Adipocyte (in vitro differentiated cells): Measurements from ENCODE around the gene CALM3.

Experiments
- DNase-seq: peaks from one replicate; pipeline ENCODE4 v3.0.0-alpha.2; 2015; ENCODE audit warnings: low read depth
- H3K27me3 ChIP-seq: replicated peaks from 2 replicates; pipeline ENCODE4 v1.7.0; 2013; ENCODE audit warnings: mild to moderate bottlenecking, low read length, moderate library complexity; ENCODE audit not compliant: control insufficient read depth, insufficient read depth
- H3K36me3 ChIP-seq: 2 replicates; pipeline ENCODE4 v1.7.0; 2013; ENCODE audit warnings: low read length, mild to moderate bottlenecking, moderate library complexity; ENCODE audit not compliant: control insufficient read depth, insufficient read depth, severe bottlenecking
- H3K4me1 ChIP-seq: 2 replicates; pipeline ENCODE4 v1.7.0; 2013; ENCODE audit warnings: mild to moderate bottlenecking, low read length, moderate library complexity; ENCODE audit not compliant: control insufficient read depth, insufficient read depth
- H3K4me3 ChIP-seq: 2 replicates; pipeline ENCODE4 v1.7.0; 2013; ENCODE audit warnings: mild to moderate bottlenecking, low read length, moderate library complexity
- H3K9ac ChIP-seq: 2 replicates; pipeline ENCODE4 v1.7.0; 2013; ENCODE audit warnings: mild to moderate bottlenecking, low read length, moderate library complexity
- H3K9me3 ChIP-seq: 2 replicates; pipeline ENCODE4 v1.7.0; 2013; ENCODE audit warnings: mild to moderate bottlenecking, low read length, moderate library complexity; ENCODE audit not compliant: control insufficient read depth

CALM3 gene

DNA sequence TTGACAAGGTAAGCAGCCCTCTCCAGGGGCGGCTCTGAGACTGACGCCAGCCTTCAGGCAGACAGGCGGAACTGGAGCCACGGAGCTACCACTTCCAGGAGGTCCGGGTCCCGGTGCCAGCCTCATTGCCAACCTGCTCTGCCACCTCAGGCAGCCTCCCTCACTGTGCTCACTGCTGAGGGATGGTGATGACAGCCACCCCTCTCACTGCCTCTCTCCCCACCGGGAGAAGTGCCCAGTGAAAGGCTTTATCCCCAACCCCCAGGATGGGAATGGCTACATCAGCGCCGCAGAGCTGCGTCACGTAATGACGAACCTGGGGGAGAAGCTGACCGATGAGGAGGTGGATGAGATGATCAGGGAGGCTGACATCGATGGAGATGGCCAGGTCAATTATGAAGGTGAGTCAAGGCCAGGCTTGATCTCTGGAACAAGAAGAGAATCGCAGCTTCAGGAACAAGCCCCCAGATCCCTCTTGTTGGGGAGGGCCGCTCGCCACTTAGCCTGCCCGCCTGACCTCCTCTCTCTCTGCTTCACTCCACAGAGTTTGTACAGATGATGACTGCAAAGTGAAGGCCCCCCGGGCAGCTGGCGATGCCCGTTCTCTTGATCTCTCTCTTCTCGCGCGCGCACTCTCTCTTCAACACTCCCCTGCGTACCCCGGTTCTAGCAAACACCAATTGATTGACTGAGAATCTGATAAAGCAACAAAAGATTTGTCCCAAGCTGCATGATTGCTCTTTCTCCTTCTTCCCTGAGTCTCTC lies 7.6 kb downstream of the CALM3 start:
- DNase-seq: no peak
- Histone ChIP-seq H3K9ac (no peak overlapping the region), H3K9me3 (no peaks in the 10 kb centered on the region), H3K4me1 (peaks cover 23% of the 10 kb centered on the region), H3K27me3 (no peaks in the 10 kb centered on the region), H3K36me3 (peaks cover 47% of the 10 kb centered on the region), H3K4me3 (no peak overlapping the region)

DNA sequence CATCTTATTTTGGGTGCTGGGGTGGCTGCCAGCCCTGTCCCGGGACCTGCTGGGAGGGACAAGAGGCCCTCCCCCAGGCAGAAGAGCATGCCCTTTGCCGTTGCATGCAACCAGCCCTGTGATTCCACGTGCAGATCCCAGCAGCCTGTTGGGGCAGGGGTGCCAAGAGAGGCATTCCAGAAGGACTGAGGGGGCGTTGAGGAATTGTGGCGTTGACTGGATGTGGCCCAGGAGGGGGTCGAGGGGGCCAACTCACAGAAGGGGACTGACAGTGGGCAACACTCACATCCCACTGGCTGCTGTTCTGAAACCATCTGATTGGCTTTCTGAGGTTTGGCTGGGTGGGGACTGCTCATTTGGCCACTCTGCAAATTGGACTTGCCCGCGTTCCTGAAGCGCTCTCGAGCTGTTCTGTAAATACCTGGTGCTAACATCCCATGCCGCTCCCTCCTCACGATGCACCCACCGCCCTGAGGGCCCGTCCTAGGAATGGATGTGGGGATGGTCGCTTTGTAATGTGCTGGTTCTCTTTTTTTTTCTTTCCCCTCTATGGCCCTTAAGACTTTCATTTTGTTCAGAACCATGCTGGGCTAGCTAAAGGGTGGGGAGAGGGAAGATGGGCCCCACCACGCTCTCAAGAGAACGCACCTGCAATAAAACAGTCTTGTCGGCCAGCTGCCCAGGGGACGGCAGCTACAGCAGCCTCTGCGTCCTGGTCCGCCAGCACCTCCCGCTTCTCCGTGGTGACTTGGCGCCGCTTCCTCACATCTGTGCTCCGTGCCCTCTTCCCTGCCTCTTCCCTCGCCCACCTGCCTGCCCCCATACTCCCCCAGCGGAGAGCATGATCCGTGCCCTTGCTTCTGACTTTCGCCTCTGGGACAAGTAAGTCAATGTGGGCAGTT lies 8.6 kb downstream of the CALM3 start:
- Histone ChIP-seq H3K4me3 (no peak overlapping the region), H3K9ac (no peak overlapping the region), H3K4me1 (peaks cover 14% of the 10 kb centered on the region), H3K9me3 (no peaks in the 10 kb centered on the region), H3K27me3 (no peaks in the 10 kb centered on the region), H3K36me3 (peaks cover 47% of the 10 kb centered on the region)
- no peak for DNase-seq

DNA sequence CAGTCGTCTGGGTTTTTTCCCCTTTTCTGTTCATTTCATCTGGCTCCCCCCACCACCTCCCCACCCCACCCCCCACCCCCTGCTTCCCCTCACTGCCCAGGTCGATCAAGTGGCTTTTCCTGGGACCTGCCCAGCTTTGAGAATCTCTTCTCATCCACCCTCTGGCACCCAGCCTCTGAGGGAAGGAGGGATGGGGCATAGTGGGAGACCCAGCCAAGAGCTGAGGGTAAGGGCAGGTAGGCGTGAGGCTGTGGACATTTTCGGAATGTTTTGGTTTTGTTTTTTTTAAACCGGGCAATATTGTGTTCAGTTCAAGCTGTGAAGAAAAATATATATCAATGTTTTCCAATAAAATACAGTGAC lies 9.3 kb downstream of the CALM3 start:
- Histone ChIP-seq H3K36me3 (peaks cover 47% of the 10 kb centered on the region), H3K4me1 (peaks cover 9% of the 10 kb centered on the region), H3K9ac (no peak overlapping the region), H3K9me3 (no peaks in the 10 kb centered on the region), H3K4me3 (no peak overlapping the region), H3K27me3 (no peaks in the 10 kb centered on the region)
- DNase-seq: no peak

DNA sequence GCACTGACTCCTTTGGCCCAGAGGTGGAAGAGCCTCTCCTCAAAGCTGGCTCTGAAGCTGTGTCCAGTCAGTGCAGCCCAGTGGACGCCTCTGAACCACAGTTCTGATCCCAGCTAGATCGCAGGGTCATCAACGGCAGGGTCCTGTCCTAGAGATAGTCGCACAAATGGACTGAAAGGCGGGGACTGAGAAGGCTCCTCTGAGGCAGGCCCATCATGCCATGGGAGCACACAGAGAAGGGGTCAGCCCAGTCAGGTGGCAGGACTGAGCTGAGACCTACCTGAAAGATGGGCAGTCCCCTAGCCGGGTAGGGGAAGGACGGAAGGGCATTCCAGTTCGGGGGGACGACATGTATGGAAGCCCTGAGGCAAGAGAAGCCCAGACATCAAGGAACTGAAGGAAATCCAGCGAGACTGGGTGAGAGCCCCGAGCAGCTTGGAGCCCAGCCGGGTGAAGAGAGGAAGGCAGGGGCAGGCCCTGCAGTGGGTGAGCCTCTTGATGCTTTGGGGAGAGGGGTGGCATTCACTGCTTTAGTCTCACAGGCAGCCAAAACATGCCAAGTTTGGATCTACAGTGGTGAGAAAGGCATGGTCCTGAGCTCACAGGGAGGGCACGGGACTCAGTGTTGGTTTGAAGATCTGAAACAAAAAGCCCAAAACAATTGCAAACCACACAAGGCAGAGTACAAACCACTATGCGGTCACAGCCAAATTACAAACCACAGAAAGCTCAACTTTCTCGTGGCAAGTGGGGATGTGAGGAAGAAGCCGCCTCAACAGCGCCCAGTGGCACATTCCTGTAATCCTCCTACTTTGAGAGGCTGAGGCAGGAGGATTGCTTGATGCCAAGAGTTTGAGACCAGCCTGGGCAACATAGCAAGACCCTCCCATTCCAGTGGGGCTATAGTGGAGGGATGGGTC lies 10.0 kb downstream of the CALM3 start:
- Histone ChIP-seq H3K4me3 (no peak overlapping the region), H3K36me3 (peaks cover 41% of the 10 kb centered on the region), H3K27me3 (no peaks in the 10 kb centered on the region), H3K9ac (no peak overlapping the region), H3K9me3 (no peaks in the 10 kb centered on the region), H3K4me1 (peaks cover 9% of the 10 kb centered on the region)
- no peak for DNase-seq

DNA sequence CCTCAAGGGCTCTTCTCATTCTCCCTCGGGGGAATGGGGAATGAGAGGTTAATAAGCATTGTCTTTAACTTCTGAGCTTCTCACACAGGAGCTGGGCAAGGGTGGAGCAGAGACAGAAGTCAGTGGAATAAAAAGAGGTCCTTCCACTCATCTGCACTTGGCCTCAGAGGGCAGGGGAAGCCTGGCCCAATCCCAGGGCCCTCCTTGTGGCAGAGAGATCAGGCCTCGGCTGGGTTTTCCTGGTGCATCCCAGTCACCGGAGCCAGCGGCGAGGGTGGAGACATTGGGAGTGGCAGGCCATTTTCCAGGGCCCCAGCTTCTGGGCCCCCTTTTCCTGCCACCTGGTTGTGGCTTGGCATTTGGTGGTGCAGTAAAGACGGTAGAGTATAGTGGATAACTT lies 10.6 kb downstream of the CALM3 start:
- Histone ChIP-seq H3K4me1 (peaks cover 9% of the 10 kb centered on the region), H3K27me3 (no peaks in the 10 kb centered on the region), H3K9me3 (no peaks in the 10 kb centered on the region), H3K36me3 (peaks cover 34% of the 10 kb centered on the region), H3K9ac (no peak overlapping the region), H3K4me3 (no peak overlapping the region)
- DNase-seq: no peak

DNA sequence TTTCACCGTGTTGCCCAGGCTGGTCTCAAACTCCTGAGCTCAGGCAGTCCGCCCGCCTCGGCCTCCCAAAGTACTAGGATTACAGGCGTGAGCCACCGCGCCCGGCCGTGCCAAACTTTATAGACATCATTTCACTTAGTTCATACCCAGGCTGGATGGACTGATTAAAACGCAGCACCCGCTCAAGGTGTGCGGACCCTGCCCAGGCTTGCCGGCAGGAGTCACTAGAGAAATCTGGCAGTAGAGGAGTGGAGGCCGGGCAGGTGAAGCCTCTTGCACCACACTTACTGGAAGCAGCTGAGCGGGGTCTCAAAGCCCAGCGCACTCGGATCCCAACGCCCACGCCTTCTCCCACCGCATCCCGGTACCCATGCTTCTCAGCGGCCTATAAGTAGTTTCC lies 12.4 kb downstream of the CALM3 start:
- Histone ChIP-seq H3K4me3 (no peak overlapping the region), H3K4me1 (peaks cover 15% of the 10 kb centered on the region), H3K9me3 (no peaks in the 10 kb centered on the region), H3K9ac (no peak overlapping the region), H3K36me3 (peaks cover 16% of the 10 kb centered on the region), H3K27me3 (no peaks in the 10 kb centered on the region)
- no peak for DNase-seq

DNA sequence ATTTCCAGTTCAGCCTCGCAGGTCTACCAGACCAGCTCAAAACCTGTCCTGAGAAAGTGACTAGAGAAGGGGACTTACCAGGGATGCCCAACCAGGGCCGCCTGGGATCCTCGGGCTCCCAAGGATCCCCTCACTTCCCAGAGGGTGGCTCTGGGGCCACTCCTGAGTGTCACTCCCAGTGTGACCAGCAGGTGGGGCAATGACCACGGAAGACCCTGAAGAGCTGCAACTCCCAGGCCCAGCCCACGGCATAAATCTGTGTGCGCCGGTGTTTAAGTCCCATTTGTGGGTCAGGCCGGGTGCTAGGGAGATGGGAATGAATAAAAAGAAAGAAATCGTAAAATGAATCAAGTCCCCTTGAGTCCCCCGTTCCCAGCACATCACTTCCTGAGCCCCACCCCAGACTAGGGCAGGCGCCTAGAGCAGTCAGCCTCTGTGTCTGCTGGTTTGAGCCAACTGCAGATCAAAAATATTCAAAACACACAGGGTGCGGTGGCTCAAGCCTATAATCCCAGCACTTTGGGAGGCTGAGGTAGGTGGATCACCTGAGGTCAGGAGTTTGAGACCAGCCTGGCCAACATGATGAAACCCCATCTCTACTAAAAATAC lies 13.1 kb downstream of the CALM3 start:
- Histone ChIP-seq H3K4me3 (no peak overlapping the region), H3K36me3 (peaks cover 10% of the 10 kb centered on the region), H3K4me1 (peaks cover 21% of the 10 kb centered on the region), H3K9ac (peak overlapping the region; percentile 51), H3K9me3 (no peaks in the 10 kb centered on the region), H3K27me3 (no peaks in the 10 kb centered on the region)
- DNase-seq: peak; percentile 92

DNA sequence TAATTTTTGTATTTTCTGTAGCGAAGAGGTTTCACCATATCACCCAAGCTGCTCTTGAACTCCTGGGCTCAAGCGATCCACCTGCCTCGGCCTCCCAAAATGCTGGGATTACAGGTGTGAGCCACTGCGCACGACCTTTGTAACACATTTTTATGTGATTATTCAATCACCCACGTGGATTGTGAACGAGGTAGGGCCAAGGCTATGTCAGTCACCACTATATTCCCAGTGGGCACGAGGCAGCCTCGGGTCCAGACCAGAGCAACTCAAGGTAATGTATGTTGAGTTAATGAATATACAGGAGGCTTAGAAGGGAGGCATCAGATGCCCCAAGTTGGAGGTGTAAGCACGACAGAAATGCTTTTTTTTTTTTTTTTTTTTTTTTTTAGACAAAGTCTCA lies 14.8 kb downstream of the CALM3 start:
- Histone ChIP-seq H3K36me3 (no peaks in the 10 kb centered on the region), H3K4me1 (peaks cover 35% of the 10 kb centered on the region), H3K27me3 (no peaks in the 10 kb centered on the region), H3K9ac (no peak overlapping the region), H3K9me3 (no peaks in the 10 kb centered on the region), H3K4me3 (no peak overlapping the region)
- no peak for DNase-seq

DNA sequence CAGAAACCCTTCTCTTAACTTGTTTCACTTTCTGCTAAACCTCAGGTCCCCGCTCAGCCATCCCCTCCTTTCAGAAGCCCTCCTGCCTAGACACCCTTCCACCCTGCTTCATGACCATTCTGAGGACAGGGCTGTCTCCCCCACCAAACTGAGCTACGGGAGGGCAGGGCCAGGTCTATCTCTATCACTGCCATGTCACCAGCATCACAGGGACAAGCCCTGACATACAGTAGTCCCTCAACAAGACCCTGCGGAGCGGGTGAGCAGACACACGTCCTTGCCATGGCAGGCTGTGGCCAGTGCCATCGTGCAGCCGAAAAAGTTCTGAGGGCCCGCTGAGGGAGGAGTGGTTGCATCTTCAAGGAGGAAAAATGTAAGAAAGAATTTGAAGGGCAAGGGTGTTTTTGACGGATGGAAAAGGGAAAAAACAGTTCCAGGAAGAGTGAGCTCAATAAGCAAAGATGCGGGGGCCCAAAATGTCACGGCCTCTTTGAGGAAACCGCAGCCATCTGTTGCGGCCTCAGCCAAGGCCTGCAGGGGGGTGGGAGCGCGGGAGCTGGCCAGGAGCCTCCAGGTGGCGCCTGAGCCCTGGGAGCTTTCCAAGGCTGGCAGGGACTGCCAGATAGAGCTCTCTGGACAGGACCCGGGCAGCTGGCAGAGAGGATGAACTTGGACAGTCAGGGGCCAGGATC lies 15.6 kb downstream of the CALM3 start:
- Histone ChIP-seq H3K27me3 (no peaks in the 10 kb centered on the region), H3K36me3 (no peaks in the 10 kb centered on the region), H3K4me3 (no peak overlapping the region), H3K4me1 (peaks cover 39% of the 10 kb centered on the region), H3K9me3 (no peaks in the 10 kb centered on the region), H3K9ac (peak overlapping the region; percentile 37)
- peak; percentile 68 for DNase-seq

DNA sequence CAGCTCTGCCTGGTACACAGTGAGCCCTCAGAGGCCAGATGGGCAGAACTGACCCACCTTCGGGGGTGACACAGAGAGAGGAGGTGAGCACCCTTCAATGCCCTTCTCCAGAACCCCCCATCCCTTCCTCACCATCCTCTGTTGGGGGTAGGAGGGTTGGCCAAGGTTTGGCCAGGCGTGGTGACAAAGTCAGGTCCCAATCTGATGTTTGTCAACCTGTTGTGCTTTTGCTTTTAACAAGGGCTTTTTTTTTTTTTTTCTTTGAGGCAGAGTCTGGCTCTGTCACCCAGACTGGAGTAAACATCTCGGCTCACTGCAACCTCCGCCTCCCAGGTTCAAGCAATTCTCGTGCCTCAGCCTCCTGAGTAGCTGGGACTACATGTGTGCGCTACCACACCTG lies 16.5 kb downstream of the CALM3 start:
- H3K9ac ChIP-seq: no peak overlapping the region
- DNase-seq: no peak

More for the DNA sequence above, 16.5 kb downstream of the CALM3 start:
- Histone ChIP-seq H3K4me3 (no peak overlapping the region), H3K9me3 (no peaks in the 10 kb centered on the region), H3K27me3 (no peaks in the 10 kb centered on the region), H3K4me1 (peaks cover 40% of the 10 kb centered on the region), H3K36me3 (no peaks in the 10 kb centered on the region)
